ENCODE data around the gene PPIP5K1.

Gene PPIP5K1

GRCh38 chr15:43493703-43494472 is 96.1 kb downstream of the PPIP5K1 start:
- TF ChIP-seq GATA1 (IDR thresholded peaks at IDR 0.05; ENCODE audit: low read depth, low read length) (no peak), POLR2A (IDR thresholded peaks at IDR 0.05; ENCODE audit: low read length) (no peak)
- DNase-seq, result peak; percentile 19 to 53

- DNase-seq, result peak; percentile 94 to 97
Measured at GRCh38 chr15:43492673-43493601, 97.1 kb downstream of the PPIP5K1 start, which contains the start of gene TP53BP1. Gene TP53BP1 (minus strand): TSS chr15:43493156. CDS start chr15:43493043, 113 bp downstream.

GRCh38 chr15:43492266-43492665 is 97.7 kb downstream of the PPIP5K1 start:
- TF ChIP-seq POLR2A (IDR thresholded peaks at IDR 0.05; ENCODE audit: low read length) (no peak), GATA1 (IDR thresholded peaks at IDR 0.05; ENCODE audit: low read depth, low read length) (no peak)
- no peak for DNase-seq

More at GRCh38 chr15:43492673-43493601, 97.1 kb downstream of the PPIP5K1 start, which contains the start of gene TP53BP1:
- TF ChIP-seq POLR2A (IDR thresholded peaks at IDR 0.05; ENCODE audit: low read length), result peak; percentile 50
- no peak for TF ChIP-seq GATA1 (IDR thresholded peaks at IDR 0.05; ENCODE audit: low read depth, low read length)

GRCh38 chr15:43489191-43489590 is 100.8 kb downstream of the PPIP5K1 start:
- no peak for TF ChIP-seq POLR2A (IDR thresholded peaks at IDR 0.05; ENCODE audit: low read length)
- TF ChIP-seq GATA1 (IDR thresholded peaks at IDR 0.05; ENCODE audit: low read depth, low read length), result no peak
- no peak for DNase-seq

GRCh38 chr15:43488790-43489189 is 101.2 kb downstream of the PPIP5K1 start:
- TF ChIP-seq GATA1 (IDR thresholded peaks at IDR 0.05; ENCODE audit: low read depth, low read length) (no peak), POLR2A (IDR thresholded peaks at IDR 0.05; ENCODE audit: low read length) (no peak)
- DNase-seq, result no peak

- TF ChIP-seq POLR2A (IDR thresholded peaks at IDR 0.05; ENCODE audit: low read length), result no peak
- no peak for TF ChIP-seq GATA1 (IDR thresholded peaks at IDR 0.05; ENCODE audit: low read depth, low read length)
- no peak for DNase-seq
Measured at GRCh38 chr15:43487271-43487895, 102.6 kb downstream of the PPIP5K1 start.

GRCh38 chr15:43484455-43484854 is 105.6 kb downstream of the PPIP5K1 start:
- TF ChIP-seq POLR2A (IDR thresholded peaks at IDR 0.05; ENCODE audit: low read length), result no peak
- TF ChIP-seq GATA1 (IDR thresholded peaks at IDR 0.05; ENCODE audit: low read depth, low read length), result no peak
- DNase-seq, result peak in 1 of 2 experiments; percentile 34

All from erythroblast (primary cell).